AG04449 (cell line): ENCODE measurements around the gene KLF13.

ENCODE experiments used
- CTCF ChIA-PET: fragments of 350-600 bp; formaldehyde crosslinking; extraction: SDS; loops from one replicate; lab custom pipeline; 2021; ENCODE audit warnings: antibody characterized with exemption; lab: Yijun Ruan, JAX
- POLR2A ChIA-PET: fragments of 400-600, 350-600 bp; formaldehyde crosslinking; extraction: SDS; loops from one replicate; lab custom pipeline; 2020; ENCODE audit warnings: antibody characterized with exemption, inconsistent platforms; lab: Yijun Ruan, JAX
- DNase-seq: peaks from one replicate; pipeline ENCODE4 v3.0.0-alpha.2; 2010; ENCODE audit warnings: low read depth, low spot score
- H3K4me3 ChIP-seq: 2 replicates; pipeline ENCODE4 v1.5.1; 2011; ENCODE audit warnings: low read depth, mild to moderate bottlenecking, control low read depth, low read length
- TF ChIP-seq, protein P1 (sequence below): IDR thresholded peaks from one replicate; pipeline ENCODE4 v1.5.1; 2011; ENCODE audit warnings: mild to moderate bottlenecking, moderate library complexity, low read length, control low read depth, inconsistent platforms; ENCODE audit not compliant: insufficient read depth; ENCODE audit errors: missing control alignments

Gene KLF13

DNA sequence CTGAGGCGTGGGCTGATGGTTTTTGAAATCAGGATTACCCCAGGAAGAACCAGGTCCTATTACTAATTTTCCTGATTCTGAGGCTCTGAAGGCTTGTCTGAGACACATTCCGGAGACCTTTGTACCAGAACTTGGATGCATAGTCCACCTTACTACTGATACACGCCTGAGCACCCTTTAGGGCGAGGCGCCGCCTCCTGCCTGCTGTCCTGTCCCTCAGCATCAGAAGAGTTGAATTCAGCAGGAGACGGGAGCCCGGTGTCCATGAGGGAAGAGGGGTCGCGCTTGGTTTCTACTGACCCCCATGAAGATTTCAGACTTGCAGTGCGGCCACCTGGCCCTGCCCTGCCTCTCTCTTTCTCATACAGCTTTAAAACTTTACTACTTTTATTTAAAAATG is 49.9 kb downstream of the KLF13 start:
- TF ChIP-seq, protein P1, sequence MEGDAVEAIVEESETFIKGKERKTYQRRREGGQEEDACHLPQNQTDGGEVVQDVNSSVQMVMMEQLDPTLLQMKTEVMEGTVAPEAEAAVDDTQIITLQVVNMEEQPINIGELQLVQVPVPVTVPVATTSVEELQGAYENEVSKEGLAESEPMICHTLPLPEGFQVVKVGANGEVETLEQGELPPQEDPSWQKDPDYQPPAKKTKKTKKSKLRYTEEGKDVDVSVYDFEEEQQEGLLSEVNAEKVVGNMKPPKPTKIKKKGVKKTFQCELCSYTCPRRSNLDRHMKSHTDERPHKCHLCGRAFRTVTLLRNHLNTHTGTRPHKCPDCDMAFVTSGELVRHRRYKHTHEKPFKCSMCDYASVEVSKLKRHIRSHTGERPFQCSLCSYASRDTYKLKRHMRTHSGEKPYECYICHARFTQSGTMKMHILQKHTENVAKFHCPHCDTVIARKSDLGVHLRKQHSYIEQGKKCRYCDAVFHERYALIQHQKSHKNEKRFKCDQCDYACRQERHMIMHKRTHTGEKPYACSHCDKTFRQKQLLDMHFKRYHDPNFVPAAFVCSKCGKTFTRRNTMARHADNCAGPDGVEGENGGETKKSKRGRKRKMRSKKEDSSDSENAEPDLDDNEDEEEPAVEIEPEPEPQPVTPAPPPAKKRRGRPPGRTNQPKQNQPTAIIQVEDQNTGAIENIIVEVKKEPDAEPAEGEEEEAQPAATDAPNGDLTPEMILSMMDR: no peak
- ChIA-PET POLR2A (no interaction called here), CTCF (no interaction called here)
- no peak for DNase-seq
- no peak overlapping the region for H3K4me3 ChIP-seq

DNA sequence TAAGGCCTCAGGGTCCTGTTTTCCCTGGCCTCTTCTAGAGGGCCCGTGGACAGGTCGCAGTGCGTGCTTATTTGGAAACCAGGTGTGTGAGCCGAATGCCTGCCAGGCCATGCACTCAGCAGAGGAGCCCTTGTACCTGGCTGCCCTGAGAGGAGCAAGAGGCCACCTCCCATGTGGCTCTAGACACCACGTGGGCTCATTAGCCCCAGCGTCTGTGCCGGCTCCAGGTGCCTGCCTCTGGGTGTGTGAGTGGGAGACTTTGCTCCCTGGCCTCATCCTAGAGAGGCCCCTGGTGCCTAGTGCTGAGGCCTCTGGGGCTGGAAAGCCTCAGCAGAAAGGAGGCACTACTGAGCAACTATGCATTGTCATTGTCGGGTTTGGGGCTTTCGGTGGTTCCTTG is 50.4 kb downstream of the KLF13 start:
- POLR2A ChIA-PET: no interaction called here
- CTCF ChIA-PET: interaction anchor here (1.0 to 1.1 kb wide), 2 partner anchors 9 to 10 kb away, joined by 3 to 4 read pairs; no protein-coding TSS in a partner anchor

DNA sequence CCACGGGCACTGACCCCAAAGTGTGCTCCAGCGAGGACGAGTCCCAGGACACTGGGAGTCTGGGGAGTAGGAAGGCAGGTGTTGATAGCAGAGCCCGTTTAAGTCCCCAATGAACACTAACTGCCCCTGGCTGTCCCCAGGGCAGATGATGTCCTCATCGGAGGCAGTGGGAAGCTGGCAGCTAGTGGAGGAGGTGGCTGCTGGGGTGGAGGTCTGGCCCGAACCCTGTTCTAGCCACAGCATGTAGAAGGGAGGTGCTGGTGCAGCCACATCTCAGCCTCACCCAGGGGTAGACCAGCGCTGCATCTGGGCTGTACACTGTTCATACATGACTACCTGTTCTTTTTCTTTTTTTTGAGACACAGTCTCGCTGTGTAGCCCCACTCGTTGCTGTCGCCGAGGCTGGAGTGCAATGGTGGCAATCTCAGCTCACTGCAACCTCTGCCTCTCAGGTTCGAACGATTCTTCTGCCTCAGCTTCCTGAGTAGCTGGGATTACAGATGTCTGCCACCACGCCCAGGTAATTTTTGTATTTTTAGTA is 51.8 kb downstream of the KLF13 start:
- H3K4me3 ChIP-seq: no peak overlapping the region
- CTCF ChIA-PET: interaction anchor here (1.6 kb wide), 1 partner anchor 13 kb away, joined by 5 read pairs; no protein-coding TSS in a partner anchor
- DNase-seq: no peak
- POLR2A ChIA-PET: no interaction called here
- TF ChIP-seq, protein P1: no peak

More for the DNA sequence above, 50.4 kb downstream of the KLF13 start:
- no peak for DNase-seq
- H3K4me3 ChIP-seq: no peak overlapping the region
- TF ChIP-seq, protein P1: no peak

DNA sequence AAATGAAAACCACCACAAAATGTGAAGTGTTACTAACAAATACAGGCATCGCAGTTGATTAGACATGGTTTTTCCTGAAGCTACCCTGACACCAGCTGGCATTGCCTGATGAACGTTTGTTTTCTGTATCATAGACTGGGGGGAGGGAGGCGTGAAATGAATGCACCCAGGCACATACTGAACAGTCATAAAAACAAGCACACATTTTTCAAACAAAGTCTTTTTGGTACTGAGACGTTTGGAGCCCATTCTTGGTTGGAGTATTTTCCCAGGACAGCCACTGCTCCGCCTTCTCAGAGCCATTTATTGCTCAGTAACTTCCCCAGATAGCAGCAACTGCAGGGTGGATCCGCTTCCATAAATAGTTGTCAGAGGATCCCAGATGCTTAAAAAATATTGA is 52.4 kb downstream of the KLF13 start:
- TF ChIP-seq, protein P1: no peak
- ChIA-PET POLR2A (no interaction called here), CTCF (no interaction called here)
- H3K4me3 ChIP-seq: no peak overlapping the region
- no peak for DNase-seq

DNA sequence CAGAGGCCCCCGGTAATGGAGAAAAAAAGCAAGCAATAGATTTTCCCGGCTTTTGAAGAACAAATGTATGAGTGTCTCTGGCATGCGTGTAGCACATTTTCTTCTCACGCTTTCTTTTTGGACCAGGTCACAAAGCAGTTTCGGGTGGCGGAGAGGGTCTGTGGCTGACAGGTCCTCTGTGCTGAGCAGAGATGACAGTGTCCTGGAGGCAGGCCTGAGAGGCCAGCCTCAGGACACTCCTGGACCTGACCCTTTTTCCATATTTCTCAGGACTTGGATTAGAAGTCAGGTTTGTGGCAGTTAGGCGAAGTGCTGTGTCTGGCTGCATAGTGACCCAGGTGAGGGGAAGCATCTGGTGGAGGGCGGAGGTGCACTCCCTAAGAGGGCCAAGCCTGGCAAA is 52.9 kb downstream of the KLF13 start:
- ChIA-PET CTCF (no interaction called here), POLR2A (no interaction called here)
- TF ChIP-seq, protein P1: no peak
- H3K4me3 ChIP-seq: no peak overlapping the region
- no peak for DNase-seq

DNA sequence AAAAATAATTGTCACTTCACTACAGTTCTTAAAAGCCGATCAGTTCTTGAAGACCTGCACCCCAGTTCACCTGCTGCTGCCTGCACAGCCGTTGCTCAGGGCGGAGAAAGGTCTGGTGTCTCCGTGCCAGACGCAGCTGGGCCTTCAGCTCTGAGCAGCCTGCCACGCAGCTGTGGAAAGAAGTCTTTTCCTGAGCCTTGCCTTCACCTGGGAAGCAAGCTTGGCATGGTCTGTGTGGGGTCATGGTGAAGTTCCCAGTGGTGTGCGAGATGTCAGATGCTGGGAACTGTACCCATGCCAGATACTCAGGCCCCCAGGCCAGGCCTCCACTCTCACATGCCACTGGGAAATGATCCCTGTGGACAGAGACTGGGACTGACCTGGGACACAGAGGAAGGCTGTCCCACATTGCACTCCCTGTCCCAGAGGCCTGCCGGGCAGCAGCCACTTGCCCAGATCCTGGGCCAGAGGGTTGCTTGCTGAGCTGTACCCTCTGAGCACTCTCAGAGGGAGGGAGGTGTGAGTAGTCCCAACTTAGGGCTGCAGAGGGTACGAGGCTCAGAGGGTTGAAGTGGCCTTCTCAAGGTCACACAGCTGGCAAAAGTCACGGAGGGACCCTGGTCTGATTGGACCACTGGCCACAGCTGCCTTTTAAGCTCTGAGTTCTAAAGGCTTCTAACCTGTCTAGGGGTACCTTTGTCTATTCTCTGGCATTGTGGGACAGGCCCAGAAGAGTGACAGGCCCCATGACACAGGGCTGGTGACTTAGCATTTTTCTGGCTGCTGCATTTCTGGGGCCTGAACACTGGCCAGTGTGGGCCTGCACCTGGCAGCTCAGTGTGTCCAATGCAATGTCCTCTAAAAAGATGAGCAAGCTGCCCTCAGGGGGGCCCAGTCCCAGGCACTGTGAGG is 55.4 kb downstream of the KLF13 start:
- no peak overlapping the region for H3K4me3 ChIP-seq
- POLR2A ChIA-PET: no interaction called here
- TF ChIP-seq, protein P1: no peak
- CTCF ChIA-PET: interaction anchor here (1.2 kb wide), 1 partner anchor 107 kb away, joined by 5 read pairs; no protein-coding TSS in a partner anchor
- no peak for DNase-seq
